Psoas muscle (tissue), 8 donors: ENCODE results near the gene SPHKAP. TPM values are rescaled to one million over a fixed set of nuclear protein-coding genes. Genes with fewer than 3 reads are reported as not detected.

Source experiments
- ATAC-seq, 4 donors: fragments of 200-7000 bp; cut with Tn5 transposase; one replicate each; pipeline ENCODE4 v1.9.1; 2020; ENCODE audit warnings: moderate library complexity in 3 of 4, mild to moderate bottlenecking in 2 of 4
- DNase-seq, 2 donors: peaks; one replicate each; pipeline ENCODE4 v3.0.0-alpha.2; 2020
- H3K27ac ChIP-seq: fragments of 200-600 bp; one replicate; pipeline ENCODE4 v1.8.0; 2022
- H3K27me3 ChIP-seq, 3 donors: fragments of 200-600 bp in 1 of 3; one replicate each; pipeline versions ENCODE4 v1.6.1 to v1.8.0; 2013 to 2022; ENCODE audit warnings: low read length in 2 of 3, mild to moderate bottlenecking in 2 of 3, moderate library complexity in 1 of 3; ENCODE audit not compliant: insufficient read depth in 3 of 3
- H3K36me3 ChIP-seq, 2 donors: fragments of 200-600 bp in 1 of 2; one replicate each; pipeline versions ENCODE4 v1.6.1 to v1.8.0; 2013 to 2022; ENCODE audit warnings: low read depth in 1 of 2, mild to moderate bottlenecking in 1 of 2, moderate library complexity in 1 of 2; ENCODE audit not compliant: insufficient read depth in 1 of 2
- H3K4me1 ChIP-seq: fragments of 200-600 bp; one replicate; pipeline ENCODE4 v1.8.0; 2022
- H3K4me3 ChIP-seq: fragments of 200-600 bp; one replicate; pipeline ENCODE4 v1.8.0; 2022; ENCODE audit warnings: mild to moderate bottlenecking
- H3K9me3 ChIP-seq: fragments of 200-600 bp; one replicate; pipeline ENCODE4 v1.8.0; 2022
- CTCF ChIP-seq: fragments of 200-600 bp; IDR thresholded peaks from one replicate; pipeline ENCODE4 v1.8.0; 2022; ENCODE audit warnings: antibody characterized with exemption
- WGBS, 3 donors: extraction: QIAGEN DNeasy Blood & Tissue Kit; methylation state at CpG; one replicate each; pipeline versions ENCODE4 v1.1.6 to v1.1.7; 2013; 5-methylcytosine and 5-hydroxymethylcytosine counted together
- intact Hi-C, 2 donors: fragments of 100-400 bp; cut with DNase I; formaldehyde crosslinking; loops; one replicate each; pipeline versions ENCODE4 v1.11.0 to v1.14.2; 2022
- polyA plus RNA-seq, 3 donors: library from polyadenylated mRNA; stranded (reverse); fragments of 200-250 nt; gene quantifications; one replicate each; pipeline ENCODE4 v1.2.3, GENCODE V29; 2013
- total RNA-seq, 4 donors: library from RNA; stranded (reverse); fragmentation: NEBNext Ultra II Directional in 2 of 4; extraction: Animal tissue kit (Norgen Biotek cat#: 25700) in 2 of 4; gene quantifications; one replicate each; pipeline versions ENCODE4 v1.2.1 to v1.2.4, GENCODE V29; 2021 to 2023
- donor health status: healthy with polysubstance abuse.
- donor health status: DM: no; HTN: no; CAD: no; lungs with moderate emphysema.
- donor health status: Bipolar disorder and iron deficiency.
- donor health status: healthy.
- donor health status: DM: yes; HTN: yes; CAD: no.
- donor health status: DM: no; HTN: no; CAD: no.
- donor health status: DM: no; HTN: no; CAD: no.
- donor health status: DM: yes; HTN: yes; CAD: no.

SPHKAP gene
- total and polyA plus RNA-seq, 7 donors, result 0.07 to 0.15 TPM; not detected in 5

- DNase-seq (no peak), ATAC-seq (no peak)
- no peak for TF ChIP-seq CTCF
- Histone ChIP-seq H3K9me3 (peaks cover 4% of the 10 kb centered on the region), H3K27ac (no peak overlapping the region), H3K36me3 (no peaks in the 10 kb centered on the region), H3K4me1 (no peaks in the 10 kb centered on the region), H3K4me3 (no peak overlapping the region), H3K27me3 (no peaks in the 10 kb centered on the region)
- WGBS, 3 donors, result 64 to 81% (median 77%) methylated on average over 5 of the region's 5 CpGs
- intact Hi-C loops, result no loop called here
Observed at GRCh38 chr2:228103379-228103778, 78.1 kb downstream of the SPHKAP start.

GRCh38 chr2:228102949-228103348, 78.5 kb downstream of the SPHKAP start:
- H3K36me3 ChIP-seq, result no peaks in the 10 kb centered on the region
- 82 to 87% (median 85%) methylated on average over 4 of the region's 4 CpGs for WGBS, 3 donors
- ATAC-seq, result no peak
- no peak for TF ChIP-seq CTCF
- no peak overlapping the region for H3K27ac ChIP-seq
- H3K4me1 ChIP-seq, result no peaks in the 10 kb centered on the region
- intact Hi-C loops, result no loop called here
- no peak for DNase-seq
- no peaks in the 10 kb centered on the region for H3K27me3 ChIP-seq
- no peak overlapping the region for H3K4me3 ChIP-seq
- peaks cover 4% of the 10 kb centered on the region for H3K9me3 ChIP-seq

- no peak for TF ChIP-seq CTCF
- DNase-seq, result no peak
- Histone ChIP-seq H3K4me1 (no peaks in the 10 kb centered on the region), H3K27me3 (no peaks in the 10 kb centered on the region), H3K27ac (no peak overlapping the region), H3K36me3 (no peaks in the 10 kb centered on the region), H3K4me3 (no peak overlapping the region), H3K9me3 (no peaks in the 10 kb centered on the region)
- intact Hi-C loops, result no loop called here
- ATAC-seq, result no peak
- 86 to 90% (median 90%) methylated on average over 6 of the region's 6 CpGs for WGBS, 3 donors
Observed at GRCh38 chr2:228094377-228094921, 87.0 kb downstream of the SPHKAP start.

- TF ChIP-seq CTCF, result no peak
- H3K9me3 ChIP-seq, result peaks cover 3% of the 10 kb centered on the region
- no peaks in the 10 kb centered on the region for H3K4me1 ChIP-seq
- intact Hi-C loops, result no loop called here
- no peaks in the 10 kb centered on the region for H3K27me3 ChIP-seq
- 63 to 88% (median 86%) methylated on average over 9 of the region's 9 CpGs for WGBS, 3 donors
- no peaks in the 10 kb centered on the region for H3K36me3 ChIP-seq
- no peak overlapping the region for H3K4me3 ChIP-seq
- DNase-seq, result no peak
- H3K27ac ChIP-seq, result no peak overlapping the region
- no peak for ATAC-seq
Observed at GRCh38 chr2:228092056-228092455, 89.4 kb downstream of the SPHKAP start.

- TF ChIP-seq CTCF, result no peak
- no peaks in the 10 kb centered on the region for H3K27me3 ChIP-seq
- no peaks in the 10 kb centered on the region for H3K36me3 ChIP-seq
- no peak overlapping the region for H3K4me3 ChIP-seq
- intact Hi-C loops, result no loop called here
- peaks cover 3% of the 10 kb centered on the region for H3K9me3 ChIP-seq
- ATAC-seq, result no peak
- no peak for DNase-seq
- 81 to 87% (median 85%) methylated on average over 4 of the region's 4 CpGs for WGBS, 3 donors
- no peaks in the 10 kb centered on the region for H3K4me1 ChIP-seq
- no peak overlapping the region for H3K27ac ChIP-seq
Observed at GRCh38 chr2:228086561-228086960, 94.9 kb downstream of the SPHKAP start.
